HL-60 (cell line): ENCODE measurements around the gene SMIM21.

Source experiments
- DNase-seq, 2 experiments: peaks; one replicate each; pipeline ENCODE4 v3.0.0-alpha.2; 2010 to 2020; ENCODE audit warnings: low read depth in 1 of 2, low spot score in 1 of 2
- H3K27ac ChIP-seq: fragments of 250-450 bp; sonication (Bioruptor Pico); replicated peaks from 2 replicates; pipeline ENCODE4 v1.5.1; 2020; ENCODE audit warnings: mild to moderate bottlenecking, moderate library complexity
- H3K27me3 ChIP-seq: fragments of 250-450 bp; sonication (Bioruptor Pico); 2 replicates; pipeline ENCODE4 v1.5.1; 2021; ENCODE audit warnings: mild to moderate bottlenecking, moderate library complexity; ENCODE audit not compliant: insufficient read depth, poor library complexity, severe bottlenecking
- H3K4me3 ChIP-seq: replicated peaks from 2 replicates; pipeline ENCODE4 v1.5.1; 2011; ENCODE audit warnings: mild to moderate bottlenecking, control low read depth, low read length; ENCODE audit not compliant: insufficient read depth
- GABPA ChIP-seq: IDR thresholded peaks from 2 replicates; pipeline ENCODE4 v1.6.1; 2012; ENCODE audit warnings: low read depth
- POLR2AphosphoS5 ChIP-seq: IDR thresholded peaks from 2 replicates; pipeline ENCODE4 v1.6.1; 2012; ENCODE audit warnings: low read depth
- REST ChIP-seq: IDR thresholded peaks from 2 replicates; pipeline ENCODE4 v1.6.1; 2012; ENCODE audit warnings: low read depth; ENCODE audit not compliant: insufficient replicate concordance
- SPI1 ChIP-seq: IDR thresholded peaks from 2 replicates; pipeline ENCODE4 v1.6.1; 2012; ENCODE audit warnings: low read depth, mild to moderate bottlenecking, borderline replicate concordance
- TF ChIP-seq, protein P1 (sequence below): IDR thresholded peaks from one replicate; pipeline ENCODE4 v1.5.1; 2011; ENCODE audit warnings: low read length, control low read depth, inconsistent platforms; ENCODE audit not compliant: insufficient read depth

SMIM21 gene

GRCh38 chr18:75418293-75419005 is 9.1 kb downstream of the SMIM21 start:
- Histone ChIP-seq H3K27ac (no peak overlapping the region), H3K4me3 (no peak overlapping the region), H3K27me3 (peaks cover 3% of the 10 kb centered on the region)
- no peak for DNase-seq
- TF ChIP-seq POLR2AphosphoS5: no peak
- TF ChIP-seq SPI1: no peak
- TF ChIP-seq REST: no peak
- no peak for TF ChIP-seq GABPA
- TF ChIP-seq, protein P1, sequence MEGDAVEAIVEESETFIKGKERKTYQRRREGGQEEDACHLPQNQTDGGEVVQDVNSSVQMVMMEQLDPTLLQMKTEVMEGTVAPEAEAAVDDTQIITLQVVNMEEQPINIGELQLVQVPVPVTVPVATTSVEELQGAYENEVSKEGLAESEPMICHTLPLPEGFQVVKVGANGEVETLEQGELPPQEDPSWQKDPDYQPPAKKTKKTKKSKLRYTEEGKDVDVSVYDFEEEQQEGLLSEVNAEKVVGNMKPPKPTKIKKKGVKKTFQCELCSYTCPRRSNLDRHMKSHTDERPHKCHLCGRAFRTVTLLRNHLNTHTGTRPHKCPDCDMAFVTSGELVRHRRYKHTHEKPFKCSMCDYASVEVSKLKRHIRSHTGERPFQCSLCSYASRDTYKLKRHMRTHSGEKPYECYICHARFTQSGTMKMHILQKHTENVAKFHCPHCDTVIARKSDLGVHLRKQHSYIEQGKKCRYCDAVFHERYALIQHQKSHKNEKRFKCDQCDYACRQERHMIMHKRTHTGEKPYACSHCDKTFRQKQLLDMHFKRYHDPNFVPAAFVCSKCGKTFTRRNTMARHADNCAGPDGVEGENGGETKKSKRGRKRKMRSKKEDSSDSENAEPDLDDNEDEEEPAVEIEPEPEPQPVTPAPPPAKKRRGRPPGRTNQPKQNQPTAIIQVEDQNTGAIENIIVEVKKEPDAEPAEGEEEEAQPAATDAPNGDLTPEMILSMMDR: no peak

DNA sequence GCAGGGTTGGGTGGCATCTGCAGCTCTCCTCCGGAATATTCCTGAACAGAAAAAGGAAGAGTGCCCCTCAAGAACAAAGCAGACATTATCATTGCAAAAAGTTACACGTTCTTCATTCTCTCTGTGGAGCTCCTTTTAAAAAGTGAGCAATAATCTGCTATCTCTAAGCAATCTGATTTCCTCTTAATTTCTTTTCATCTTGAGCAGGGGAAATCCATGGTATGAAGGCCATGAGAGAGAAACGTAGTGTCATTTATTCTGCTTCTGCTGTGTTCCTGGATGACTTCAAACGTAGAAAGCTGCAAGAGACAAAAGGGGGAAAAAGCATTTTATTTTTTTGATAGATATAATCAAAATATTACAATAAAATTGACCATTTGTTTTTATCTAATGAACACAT is 16.9 kb downstream of the SMIM21 start:
- TF ChIP-seq POLR2AphosphoS5: no peak
- TF ChIP-seq GABPA: no peak
- TF ChIP-seq SPI1: no peak
- TF ChIP-seq REST: no peak
- TF ChIP-seq, protein P1: no peak
- DNase-seq: no peak
- H3K27ac ChIP-seq: no peak overlapping the region

GRCh38 chr18:75409806-75410205 is 17.7 kb downstream of the SMIM21 start:
- Histone ChIP-seq H3K27me3 (peaks cover 3% of the 10 kb centered on the region), H3K4me3 (no peak overlapping the region), H3K27ac (no peak overlapping the region)
- TF ChIP-seq POLR2AphosphoS5: no peak
- TF ChIP-seq REST: no peak
- TF ChIP-seq, protein P1: no peak
- no peak for TF ChIP-seq SPI1
- TF ChIP-seq GABPA: no peak
- DNase-seq: no peak

More for the DNA sequence above, 16.9 kb downstream of the SMIM21 start:
- H3K27me3 ChIP-seq: peaks cover 3% of the 10 kb centered on the region
- H3K4me3 ChIP-seq: no peak overlapping the region
